HCT116 (cell line): ENCODE measurements around the gene LRRC56. TPM values are rescaled to one million over a fixed set of nuclear protein-coding genes. Genes with fewer than 3 reads are reported as not detected.

Experiments
- ATAC-seq: fragments of 200-7000 bp; cut with Tn5 transposase; 2 replicates; pipeline ENCODE4 v1.9.1; 2020; ENCODE audit warnings: mild to moderate bottlenecking, moderate library complexity
- BruUV-seq: library from RNA; stranded (reverse); fragments of 400-500 nt; replicated peaks from 2 replicates; lab custom pipeline; 2021; lab: Mats Ljungman, UMichigan
- CTCF ChIA-PET: fragments of 300-600 bp; sonication (Branson Sonifier 250); formaldehyde crosslinking; loops from one replicate; lab custom pipeline; 2021; ENCODE audit warnings: antibody characterized with exemption; lab: Charles Lee
- POLR2A ChIA-PET: fragments of 300-600, 350-600 bp; sonication (Branson Sonifier 250); formaldehyde crosslinking; loops from one replicate; lab custom pipeline; 2021; ENCODE audit warnings: antibody characterized with exemption; lab: Charles Lee
- RAD21 ChIA-PET, 2 experiments: fragments of 300-600 bp; sonication (Branson Sonifier 250); formaldehyde crosslinking; loops; one replicate each; lab custom pipeline; 2023; ENCODE audit warnings: low total read pairs in 2 of 2; ENCODE audit not compliant: uncharacterized antibody in 2 of 2, unreplicated experiment in 2 of 2, low non-redundant PET in 1 of 2; lab: Charles Lee
- DNase-seq: peaks from one replicate; pipeline ENCODE4 v3.0.0-alpha.2; 2010; ENCODE audit warnings: low read depth, low spot score
- H2AFZ ChIP-seq: fragments of 200-600 bp; shearing (Covaris generic), sonication (generic); 2 replicates; pipeline ENCODE4 v1.6.1; 2017; ENCODE audit warnings: low read depth, mixed run types, mixed read lengths, antibody characterized with exemption, low read length; ENCODE audit not compliant: poor library complexity, severe bottlenecking
- H3K27ac ChIP-seq: 2 replicates; pipeline ENCODE4 v1.5.1; 2012; ENCODE audit warnings: low read depth, low read length
- H3K27me3 ChIP-seq: fragments of 200-600 bp; sonication (generic); 2 replicates; pipeline ENCODE4 v1.6.1; 2016; ENCODE audit warnings: mixed run types, low read length, mixed read lengths; ENCODE audit not compliant: insufficient read depth
- H3K36me3 ChIP-seq, 2 experiments: fragments of 200-500 bp in 1 of 2; fragments of 200-600 bp in 1 of 2; sonication (Bioruptor generic) in 1 of 2; sonication (generic) in 1 of 2; 2 replicates each; pipeline versions ENCODE4 v1.5.1 to v1.6.1; 2014 to 2016; ENCODE audit warnings: low read length in 2 of 2, inconsistent platforms in 1 of 2, mixed read lengths in 1 of 2, mixed run types in 1 of 2; ENCODE audit not compliant: insufficient read depth in 2 of 2, control insufficient read depth in 1 of 2
- H3K4me1 ChIP-seq, 2 experiments: fragments of 200-600 bp in 1 of 2; sonication (generic) in 1 of 2; 2 replicates each; pipeline versions ENCODE4 v1.5.1 to v1.6.1; 2012 to 2017; ENCODE audit warnings: low read length in 2 of 2, inconsistent platforms in 1 of 2, mild to moderate bottlenecking in 1 of 2, mixed read lengths in 1 of 2, mixed run types in 1 of 2, moderate library complexity in 1 of 2; ENCODE audit not compliant: insufficient read depth in 2 of 2, control insufficient read depth in 1 of 2
- H3K4me2 ChIP-seq: fragments of 200-600 bp; sonication (generic); 2 replicates; pipeline ENCODE4 v1.6.1; 2017; ENCODE audit warnings: mixed run types, low read length, mixed read lengths
- H3K4me3 ChIP-seq, 2 experiments: fragments of 200-600 bp in 1 of 2; sonication (generic) in 1 of 2; replicated peaks in 1 of 2; 2 replicates each; pipeline ENCODE4 v1.5.1; 2011 to 2016; ENCODE audit warnings: low read length in 2 of 2, control low read depth in 1 of 2, low read depth in 1 of 2, mild to moderate bottlenecking in 1 of 2, mixed read lengths in 1 of 2, mixed run types in 1 of 2
- H3K79me2 ChIP-seq: fragments of 200-600 bp; sonication (generic); 2 replicates; pipeline ENCODE4 v1.6.1; 2017; ENCODE audit warnings: mild to moderate bottlenecking, mixed run types, low read length, moderate library complexity, mixed read lengths; ENCODE audit not compliant: insufficient read depth
- H3K9ac ChIP-seq: fragments of 200-600 bp; sonication (generic); 2 replicates; pipeline ENCODE4 v1.6.1; 2016; ENCODE audit warnings: low read length, mixed read lengths
- H3K9me2 ChIP-seq: fragments of 200-600 bp; sonication (generic), shearing (Covaris generic); 2 replicates; pipeline ENCODE4 v1.6.1; 2017; ENCODE audit warnings: mixed run types, mild to moderate bottlenecking, moderate library complexity; ENCODE audit not compliant: insufficient read depth
- H3K9me3 ChIP-seq, 2 experiments: fragments of 200-500 bp in 1 of 2; fragments of 200-600 bp in 1 of 2; sonication (Bioruptor generic) in 1 of 2; sonication (generic) in 1 of 2; 2 replicates each; pipeline ENCODE4 v1.6.1; 2014 to 2017; ENCODE audit warnings: low read length in 2 of 2, mixed read lengths in 2 of 2, inconsistent platforms in 1 of 2, low read depth in 1 of 2, mild to moderate bottlenecking in 1 of 2, mixed run types in 1 of 2, moderate library complexity in 1 of 2; ENCODE audit not compliant: control insufficient read depth in 1 of 2, insufficient read depth in 1 of 2
- H4K20me1 ChIP-seq: fragments of 200-600 bp; sonication (generic), shearing (Covaris generic); 2 replicates; pipeline ENCODE4 v1.6.1; 2017; ENCODE audit warnings: mixed run types, mild to moderate bottlenecking, moderate library complexity; ENCODE audit not compliant: insufficient read depth
- JUND ChIP-seq: IDR thresholded peaks from 2 replicates; pipeline ENCODE4 v1.6.1; 2012
- SIN3A ChIP-seq: IDR thresholded peaks from 2 replicates; pipeline ENCODE4 v1.6.1; 2012; ENCODE audit warnings: low read depth
- intact Hi-C: fragments of 100-400 bp; cut with micrococcal nuclease; formaldehyde crosslinking; loops from 2 replicates; pipeline ENCODE4 v1.10.0; 2022
- total RNA-seq: library from RNA; stranded (reverse); gene quantifications from one replicate; pipeline ENCODE4 v1.2.1, GENCODE V29; 2021; ENCODE audit not compliant: unreplicated experiment
- TF ChIP-seq, protein P1 (sequence below): IDR thresholded peaks from 2 replicates; pipeline ENCODE4 v1.6.1; 2012
- TF ChIP-seq, protein P2 (sequence below): IDR thresholded peaks from 2 replicates; pipeline ENCODE4 v1.6.1; 2011; ENCODE audit warnings: mild to moderate bottlenecking, low read length, moderate library complexity; ENCODE audit not compliant: insufficient replicate concordance; ENCODE audit errors: extremely low read depth
- TF ChIP-seq, protein P3 (sequence below): IDR thresholded peaks from 2 replicates; pipeline ENCODE4 v1.6.1; 2012

Gene LRRC56
- total RNA-seq, 1 experiment from 2014 or later, result 9.1 TPM

DNA sequence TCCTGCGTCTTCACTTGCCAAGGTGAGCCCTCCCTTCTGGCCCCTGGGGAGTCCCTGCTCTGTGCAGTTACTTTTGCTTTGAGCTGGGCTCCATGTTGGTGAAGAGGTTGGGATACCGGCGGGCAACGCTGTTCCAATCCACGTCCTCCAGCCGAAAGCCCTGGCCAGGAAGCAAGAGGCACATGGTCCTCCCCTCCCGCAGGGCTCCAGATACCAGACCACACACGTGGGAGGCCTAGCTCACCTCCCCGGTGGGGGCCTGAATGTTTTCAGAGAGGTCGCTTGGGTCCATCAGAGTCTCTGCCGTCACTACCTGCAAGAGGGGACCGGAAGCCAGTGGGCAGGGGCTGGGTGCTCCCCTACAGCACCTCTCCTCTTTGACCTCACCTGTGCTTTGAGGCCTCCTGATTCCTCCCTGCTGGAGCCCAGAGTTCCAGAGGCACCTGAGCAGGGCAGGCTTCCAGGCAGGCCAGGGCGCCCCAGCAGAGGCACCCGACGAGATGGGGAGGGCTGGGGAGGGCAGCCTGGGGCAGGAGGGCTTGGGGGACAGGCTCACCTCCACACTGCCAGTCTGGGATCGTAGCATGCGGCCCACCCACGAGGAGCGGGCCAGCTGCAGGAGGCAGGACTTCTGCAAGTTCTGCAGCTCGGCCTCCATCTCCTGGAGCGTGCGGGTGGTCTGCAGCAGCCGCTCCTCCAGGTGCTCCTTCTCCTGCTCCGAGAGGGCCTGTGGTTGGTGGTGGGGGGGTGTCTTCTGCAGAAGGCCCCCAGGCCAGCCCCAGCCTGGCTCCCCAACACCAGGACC lies 20.2 kb downstream of the LRRC56 start:
- Histone ChIP-seq H3K9me2 (no peaks in the 10 kb centered on the region), H3K9me3 (no peaks in the 10 kb centered on the region), H3K4me1 (peaks cover 25 to 40% of the 10 kb centered on the region in 2 experiments), H3K27ac (no peak overlapping the region; the same call in 1 of the 2 replicates), H3K4me2 (no peak overlapping the region), H2AFZ (no peak overlapping the region), H4K20me1 (no peaks in the 10 kb centered on the region), H3K27me3 (no peaks in the 10 kb centered on the region), H3K36me3 (no peaks in the 10 kb centered on the region), H3K4me3 (no peak overlapping the region), H3K79me2 (peaks cover 15% of the 10 kb centered on the region), H3K9ac (no peak overlapping the region)
- DNase-seq (no peak), ATAC-seq (no peak)
- ChIA-PET CTCF (interaction anchor here (1.0 kb wide), 1 partner anchor 204 kb away, joined by 3 read pairs; no protein-coding TSS in a partner anchor), RAD21 (no interaction called here), POLR2A (no interaction called here)
- intact Hi-C loops, result no loop called here
- TF ChIP-seq, protein P1, sequence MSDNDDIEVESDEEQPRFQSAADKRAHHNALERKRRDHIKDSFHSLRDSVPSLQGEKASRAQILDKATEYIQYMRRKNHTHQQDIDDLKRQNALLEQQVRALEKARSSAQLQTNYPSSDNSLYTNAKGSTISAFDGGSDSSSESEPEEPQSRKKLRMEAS, result no peak
- TF ChIP-seq SIN3A (no peak), JUND (no peak)
- TF ChIP-seq, protein P2, sequence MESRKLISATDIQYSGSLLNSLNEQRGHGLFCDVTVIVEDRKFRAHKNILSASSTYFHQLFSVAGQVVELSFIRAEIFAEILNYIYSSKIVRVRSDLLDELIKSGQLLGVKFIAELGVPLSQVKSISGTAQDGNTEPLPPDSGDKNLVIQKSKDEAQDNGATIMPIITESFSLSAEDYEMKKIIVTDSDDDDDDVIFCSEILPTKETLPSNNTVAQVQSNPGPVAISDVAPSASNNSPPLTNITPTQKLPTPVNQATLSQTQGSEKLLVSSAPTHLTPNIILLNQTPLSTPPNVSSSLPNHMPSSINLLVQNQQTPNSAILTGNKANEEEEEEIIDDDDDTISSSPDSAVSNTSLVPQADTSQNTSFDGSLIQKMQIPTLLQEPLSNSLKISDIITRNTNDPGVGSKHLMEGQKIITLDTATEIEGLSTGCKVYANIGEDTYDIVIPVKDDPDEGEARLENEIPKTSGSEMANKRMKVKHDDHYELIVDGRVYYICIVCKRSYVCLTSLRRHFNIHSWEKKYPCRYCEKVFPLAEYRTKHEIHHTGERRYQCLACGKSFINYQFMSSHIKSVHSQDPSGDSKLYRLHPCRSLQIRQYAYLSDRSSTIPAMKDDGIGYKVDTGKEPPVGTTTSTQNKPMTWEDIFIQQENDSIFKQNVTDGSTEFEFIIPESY, result no peak
- TF ChIP-seq, protein P3, sequence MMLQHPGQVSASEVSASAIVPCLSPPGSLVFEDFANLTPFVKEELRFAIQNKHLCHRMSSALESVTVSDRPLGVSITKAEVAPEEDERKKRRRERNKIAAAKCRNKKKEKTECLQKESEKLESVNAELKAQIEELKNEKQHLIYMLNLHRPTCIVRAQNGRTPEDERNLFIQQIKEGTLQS, result no peak
- BruUV-seq, result no TSS peak
